UCSD-AML1 (cell line): ENCODE data around the gene HUNK.
"Not testable (repeated sequence)": the region's sequence is repeated elsewhere in the genome, so short reads cannot be mapped to it uniquely, and the experiment has no call there.

Source experiments
- DNase-seq: peaks from one replicate; lab custom pipeline; 2025; ENCODE audit not compliant: unreplicated experiment; lab: John Stamatoyannopoulos, UW

Gene HUNK

GRCh38 chr21:31993826-31994825, 121.3 kb downstream of the HUNK start:
- no peak for DNase-seq

GRCh38 chr21:31997191-31997590, 124.4 kb downstream of the HUNK start:
- no peak for DNase-seq

GRCh38 chr21:31999810-32000468, 127.1 kb downstream of the HUNK start:
- DNase-seq: no peak

GRCh38 chr21:32001390-32001789, 128.6 kb downstream of the HUNK start:
- no peak for DNase-seq

GRCh38 chr21:32003411-32003810, 130.6 kb downstream of the HUNK start:
- no peak for DNase-seq

- no peak for DNase-seq
These were observed 131.5 kb downstream of the HUNK start for GRCh38 chr21:32004291-32004690.

GRCh38 chr21:32007456-32007855, 134.6 kb downstream of the HUNK start:
- no peak for DNase-seq

GRCh38 chr21:32008714-32009113, 135.9 kb downstream of the HUNK start:
- DNase-seq: no peak

GRCh38 chr21:32009263-32009662, 136.4 kb downstream of the HUNK start:
- no peak for DNase-seq

- DNase-seq: no peak
These were observed 142.8 kb downstream of the HUNK start for GRCh38 chr21:32015461-32016139.

- DNase-seq: no peak
These were observed 145.6 kb downstream of the HUNK start for GRCh38 chr21:32018381-32018780.

GRCh38 chr21:32020564-32020963, 147.7 kb downstream of the HUNK start:
- DNase-seq: no peak

- no peak for DNase-seq
These were observed 148.6 kb downstream of the HUNK start for GRCh38 chr21:32021319-32021994.

GRCh38 chr21:32022146-32022545, 149.3 kb downstream of the HUNK start:
- DNase-seq: no peak

- no peak for DNase-seq
These were observed 157.4 kb downstream of the HUNK start for GRCh38 chr21:32030146-32030652.

GRCh38 chr21:32034850-32035249, 162.0 kb downstream of the HUNK start:
- no peak for DNase-seq

GRCh38 chr21:32035617-32036016, 162.8 kb downstream of the HUNK start:
- DNase-seq: no peak

GRCh38 chr21:32036756-32037155, 163.9 kb downstream of the HUNK start:
- no peak for DNase-seq

- DNase-seq: not testable (repeated sequence)
These were observed 165.9 kb downstream of the HUNK start for GRCh38 chr21:32038751-32039150.

GRCh38 chr21:32043458-32043857, 170.6 kb downstream of the HUNK start:
- no peak for DNase-seq
